Right hindlimb (tissue), 1 donor: ENCODE results near the gene ADAMTS12.

Experiments used
- DNase-seq: peaks from one replicate; pipeline ENCODE4 v3.0.0-alpha.2; 2018

ADAMTS12 gene

GRCh38 chr5:33702867-33703266, 188.9 kb downstream of the ADAMTS12 start:
- DNase-seq, result no peak

GRCh38 chr5:33701951-33702350, 189.8 kb downstream of the ADAMTS12 start:
- no peak for DNase-seq

- DNase-seq, result no peak
These were observed 190.5 kb downstream of the ADAMTS12 start for GRCh38 chr5:33701251-33701650.

- no peak for DNase-seq
These were observed 195.4 kb downstream of the ADAMTS12 start for GRCh38 chr5:33696411-33696810.

GRCh38 chr5:33692980-33693379, 198.8 kb downstream of the ADAMTS12 start:
- DNase-seq, result no peak

GRCh38 chr5:33691856-33692255, 199.9 kb downstream of the ADAMTS12 start:
- DNase-seq, result no peak

GRCh38 chr5:33690374-33691135, 201.2 kb downstream of the ADAMTS12 start:
- no peak for DNase-seq

- no peak for DNase-seq
These were observed 203.3 kb downstream of the ADAMTS12 start for GRCh38 chr5:33688526-33688925.

- peak; percentile 39 for DNase-seq
These were observed 203.7 kb downstream of the ADAMTS12 start for GRCh38 chr5:33688066-33688465.

GRCh38 chr5:33685873-33686755, 205.7 kb downstream of the ADAMTS12 start:
- no peak for DNase-seq

- no peak for DNase-seq
These were observed 207.2 kb downstream of the ADAMTS12 start for GRCh38 chr5:33684496-33685159.

- no peak for DNase-seq
These were observed 212.0 kb downstream of the ADAMTS12 start for GRCh38 chr5:33679791-33680190.

- DNase-seq, result no peak
These were observed 215.8 kb downstream of the ADAMTS12 start for GRCh38 chr5:33675958-33676464.

- no peak for DNase-seq
These were observed 220.0 kb downstream of the ADAMTS12 start for GRCh38 chr5:33671700-33672291.

GRCh38 chr5:33662722-33663427, 228.9 kb downstream of the ADAMTS12 start:
- no peak for DNase-seq

- no peak for DNase-seq
These were observed 232.1 kb downstream of the ADAMTS12 start for GRCh38 chr5:33659526-33660169.

GRCh38 chr5:33657804-33658440, 233.9 kb downstream of the ADAMTS12 start:
- DNase-seq, result no peak

- DNase-seq, result no peak
These were observed 234.6 kb downstream of the ADAMTS12 start for GRCh38 chr5:33657176-33657575.

GRCh38 chr5:33650911-33651310, 240.9 kb downstream of the ADAMTS12 start:
- DNase-seq, result no peak

- no peak for DNase-seq
These were observed 242.0 kb downstream of the ADAMTS12 start for GRCh38 chr5:33649549-33650482.
